Activated CD4-positive, alpha-beta T cell treated with anti-CD3 and anti-CD28 coated beads, Interleukin-2, amount 10 ng/mL, durations not matched to agents 24 days and 14 days (primary cell): ENCODE data around the gene AMOTL2. TPM values are rescaled to one million over a fixed set of nuclear protein-coding genes. Genes with fewer than 3 reads are reported as not detected.

ENCODE experiments used
- DNase-seq: peaks from one replicate; pipeline ENCODE4 v3.0.0; 2022
- H3K27ac Mint-ChIP-seq: one replicate; pipeline ENCODE4 v1.8.0; 2022; ENCODE audit warnings: mild to moderate bottlenecking, mixed read lengths
- H3K27me3 Mint-ChIP-seq: one replicate; pipeline ENCODE4 v1.8.0; 2022; ENCODE audit warnings: mixed read lengths
- H3K36me3 Mint-ChIP-seq: one replicate; pipeline ENCODE4 v1.8.0; 2022; ENCODE audit warnings: low read depth, mild to moderate bottlenecking, mixed read lengths
- H3K4me1 Mint-ChIP-seq: one replicate; pipeline ENCODE4 v1.8.0; 2021; ENCODE audit warnings: mixed read lengths
- H3K4me3 Mint-ChIP-seq: one replicate; pipeline ENCODE4 v1.8.0; 2022; ENCODE audit warnings: mild to moderate bottlenecking, moderate library complexity, mixed read lengths
- H3K9me3 Mint-ChIP-seq: one replicate; pipeline ENCODE4 v1.8.0; 2021; ENCODE audit warnings: mixed read lengths
- intact Hi-C: fragments of 100-400 bp; cut with micrococcal nuclease; formaldehyde crosslinking; loops from one replicate; pipeline ENCODE4 v1.15.1; 2023
- total RNA-seq: library from RNA; stranded (reverse); gene quantifications from 2 replicates; pipeline ENCODE4 v1.2.3, GENCODE V29; 2022

AMOTL2 gene
- total RNA-seq, 1 donor from 2014 or later, result not detected

GRCh38 chr3:134357914-134358811 is 16.1 kb downstream of the AMOTL2 start:
- intact Hi-C loops, result no loop called here
- Mint-ChIP-seq H3K36me3 (no peaks in the 10 kb centered on the region), H3K4me3 (no peak overlapping the region), H3K4me1 (no peaks in the 10 kb centered on the region), H3K27me3 (peaks cover 6% of the 10 kb centered on the region), H3K9me3 (no peaks in the 10 kb centered on the region), H3K27ac (no peak overlapping the region)
- peak; percentile 60 for DNase-seq

DNA sequence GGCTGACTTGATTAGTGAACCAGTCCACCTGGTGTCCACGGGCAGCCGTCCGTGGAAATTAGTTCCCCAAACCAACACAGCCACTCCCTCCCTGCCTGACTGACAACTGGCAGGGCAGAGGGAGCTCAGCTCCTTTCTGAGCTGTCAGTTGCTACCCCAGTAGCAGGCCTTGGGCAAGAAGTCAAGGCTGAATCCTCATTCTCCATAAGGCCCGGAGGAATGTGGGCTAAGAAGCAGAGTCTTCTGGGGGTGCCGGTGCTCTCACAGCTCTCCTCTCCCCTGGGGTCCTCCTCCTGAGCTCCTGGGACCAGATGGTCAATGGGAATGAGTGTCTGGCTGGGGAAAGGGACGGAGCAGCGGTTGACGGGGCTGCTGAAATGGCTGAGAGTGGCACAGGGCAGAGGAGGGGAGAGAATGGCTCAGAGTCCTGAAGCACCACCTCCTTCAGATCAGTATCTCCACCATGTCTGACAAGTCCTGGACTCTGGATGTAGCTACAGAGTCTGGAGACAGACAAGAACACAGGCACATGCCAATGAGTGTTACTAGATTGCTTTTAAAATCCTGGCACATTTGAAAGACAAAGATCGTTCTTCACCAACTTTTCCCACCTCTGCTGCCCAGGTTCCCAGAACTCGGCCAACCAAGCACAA is 16.9 kb downstream of the AMOTL2 start:
- H3K27ac Mint-ChIP-seq, result no peak overlapping the region
- H3K27me3 Mint-ChIP-seq, result peaks cover under 1% of the 10 kb centered on the region
- H3K4me1 Mint-ChIP-seq, result no peaks in the 10 kb centered on the region
- DNase-seq, result no peak
- intact Hi-C loops, result no loop called here
- H3K36me3 Mint-ChIP-seq, result no peaks in the 10 kb centered on the region
- no peaks in the 10 kb centered on the region for H3K9me3 Mint-ChIP-seq
- H3K4me3 Mint-ChIP-seq, result no peak overlapping the region

GRCh38 chr3:134356411-134357040 is 17.7 kb downstream of the AMOTL2 start:
- H3K4me1 Mint-ChIP-seq, result no peaks in the 10 kb centered on the region
- DNase-seq, result no peak
- no peak overlapping the region for H3K27ac Mint-ChIP-seq
- no peaks in the 10 kb centered on the region for H3K27me3 Mint-ChIP-seq
- no peaks in the 10 kb centered on the region for H3K36me3 Mint-ChIP-seq
- no peak overlapping the region for H3K4me3 Mint-ChIP-seq
- no peaks in the 10 kb centered on the region for H3K9me3 Mint-ChIP-seq
- intact Hi-C loops, result no loop called here

GRCh38 chr3:134355416-134355815 is 18.8 kb downstream of the AMOTL2 start:
- no peak for DNase-seq
- no peaks in the 10 kb centered on the region for H3K4me1 Mint-ChIP-seq
- no peak overlapping the region for H3K27ac Mint-ChIP-seq
- no peaks in the 10 kb centered on the region for H3K27me3 Mint-ChIP-seq
- no peak overlapping the region for H3K4me3 Mint-ChIP-seq
- H3K36me3 Mint-ChIP-seq, result no peaks in the 10 kb centered on the region
- intact Hi-C loops, result no loop called here
- H3K9me3 Mint-ChIP-seq, result no peaks in the 10 kb centered on the region

DNA sequence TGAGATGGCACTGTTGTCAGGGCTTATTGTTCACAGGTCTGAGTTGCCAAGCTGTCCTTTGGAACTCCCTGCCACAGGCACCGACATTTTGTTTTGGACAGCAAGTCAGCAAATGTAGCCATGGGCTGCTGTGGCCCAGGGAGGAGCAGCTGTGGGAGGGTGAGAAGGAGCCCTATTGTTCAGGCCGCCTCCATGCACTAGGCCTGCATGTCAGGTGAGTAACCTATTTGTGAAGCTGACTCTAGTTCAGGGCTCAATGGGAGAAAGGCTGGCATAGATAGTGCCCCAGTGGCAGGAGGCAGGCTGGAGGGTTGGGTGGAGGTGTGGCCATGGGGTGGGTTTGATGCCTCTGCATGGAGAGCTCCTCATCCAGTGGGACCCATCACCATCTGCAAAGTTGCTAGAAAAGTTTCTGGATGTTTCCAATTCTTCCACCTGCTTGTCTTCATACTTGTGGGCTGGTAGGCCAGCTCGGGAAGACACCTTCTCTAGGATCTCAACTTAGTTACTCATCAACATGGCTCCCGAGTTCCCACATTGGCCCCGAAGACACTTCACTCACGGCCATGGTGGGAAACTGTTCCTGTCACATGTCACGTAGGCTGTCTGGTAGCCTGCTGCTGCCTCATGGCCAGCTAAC is 19.5 kb downstream of the AMOTL2 start:
- DNase-seq, result no peak
- Mint-ChIP-seq H3K27ac (no peak overlapping the region), H3K9me3 (no peaks in the 10 kb centered on the region), H3K4me3 (no peak overlapping the region), H3K27me3 (no peaks in the 10 kb centered on the region), H3K4me1 (no peaks in the 10 kb centered on the region), H3K36me3 (no peaks in the 10 kb centered on the region)
- intact Hi-C loops, result no loop called here

DNA sequence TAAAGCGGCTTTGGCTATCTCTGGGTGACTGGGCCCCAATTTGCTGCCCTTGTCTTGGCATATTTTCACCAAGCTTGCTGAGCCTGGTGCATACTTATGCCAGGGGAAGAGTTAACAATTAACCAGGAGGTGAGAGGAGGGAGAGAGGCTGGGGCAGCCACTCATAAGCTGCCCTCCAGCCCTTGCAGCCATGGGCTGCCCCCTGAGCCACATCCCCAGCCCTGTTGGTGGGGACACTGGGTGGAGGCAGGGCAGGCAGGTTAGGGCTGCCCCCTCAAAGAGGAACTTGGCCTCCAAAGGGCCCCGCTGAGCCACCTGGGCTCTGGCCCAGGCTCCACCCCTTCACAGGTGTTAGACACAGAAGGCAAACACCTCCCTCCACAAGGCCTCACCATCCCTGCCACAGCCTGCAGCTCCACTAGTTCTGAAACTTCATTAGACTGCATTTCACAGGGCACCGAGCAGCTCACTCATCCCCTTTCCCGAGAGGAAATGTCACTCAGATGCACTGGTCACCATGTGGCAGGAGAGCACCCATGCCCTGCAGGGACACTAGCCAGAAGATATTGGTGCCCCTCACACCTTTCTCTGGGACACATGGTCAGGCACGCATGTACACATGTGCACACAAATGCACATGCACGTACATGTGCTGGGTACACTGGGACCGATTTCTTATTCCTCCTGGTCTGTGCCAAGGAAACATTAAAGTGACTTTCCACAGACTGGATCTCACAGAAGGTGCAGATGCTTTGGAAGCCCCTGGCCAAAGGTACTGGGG is 20.2 kb downstream of the AMOTL2 start:
- Mint-ChIP-seq H3K27me3 (no peaks in the 10 kb centered on the region), H3K4me3 (no peak overlapping the region), H3K4me1 (no peaks in the 10 kb centered on the region), H3K9me3 (no peaks in the 10 kb centered on the region), H3K36me3 (no peaks in the 10 kb centered on the region), H3K27ac (no peak overlapping the region)
- DNase-seq, result no peak
- intact Hi-C loops, result no loop called here

GRCh38 chr3:134353171-134353825 is 20.9 kb downstream of the AMOTL2 start:
- no peaks in the 10 kb centered on the region for H3K4me1 Mint-ChIP-seq
- no peak overlapping the region for H3K27ac Mint-ChIP-seq
- no peaks in the 10 kb centered on the region for H3K27me3 Mint-ChIP-seq
- H3K36me3 Mint-ChIP-seq, result no peaks in the 10 kb centered on the region
- no peak for DNase-seq
- intact Hi-C loops, result no loop called here
- H3K4me3 Mint-ChIP-seq, result no peak overlapping the region
- no peaks in the 10 kb centered on the region for H3K9me3 Mint-ChIP-seq

DNA sequence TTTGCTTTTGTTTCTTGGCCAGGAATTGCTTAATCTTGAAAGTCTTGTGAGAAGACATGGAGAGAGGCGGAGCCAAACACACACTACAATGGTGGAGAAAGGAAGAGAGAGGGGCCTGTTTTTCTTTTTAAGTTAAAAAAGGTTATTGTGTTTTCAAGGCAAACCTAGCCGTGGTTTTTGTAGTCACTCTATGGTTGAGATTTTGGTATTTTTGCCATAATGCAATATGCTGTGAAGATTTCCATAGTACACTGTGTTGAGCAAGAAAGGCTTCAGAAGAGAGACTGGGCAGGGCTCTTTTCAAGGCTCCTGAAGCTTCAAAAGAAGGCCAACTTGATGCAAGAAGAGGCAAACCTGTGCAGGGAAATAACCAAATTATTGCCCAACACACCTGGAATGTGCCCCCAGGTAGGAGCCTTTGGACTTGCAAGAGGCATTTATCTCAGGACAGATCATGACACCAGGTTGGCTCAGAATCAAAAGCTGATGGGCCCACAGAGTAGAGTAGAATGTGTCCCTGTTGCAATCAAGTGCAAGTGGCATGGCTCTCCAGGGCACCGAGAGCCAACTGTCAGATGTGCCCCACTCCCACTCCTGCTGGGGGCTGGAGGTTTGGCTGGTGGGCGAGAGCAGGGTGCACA is 22.1 kb downstream of the AMOTL2 start:
- Mint-ChIP-seq H3K9me3 (no peaks in the 10 kb centered on the region), H3K4me1 (no peaks in the 10 kb centered on the region), H3K27ac (no peak overlapping the region), H3K36me3 (no peaks in the 10 kb centered on the region), H3K27me3 (no peaks in the 10 kb centered on the region), H3K4me3 (no peak overlapping the region)
- DNase-seq, result no peak
- intact Hi-C loops, result no loop called here

- DNase-seq, result no peak
- Mint-ChIP-seq H3K4me1 (no peaks in the 10 kb centered on the region), H3K4me3 (no peak overlapping the region), H3K27ac (no peak overlapping the region), H3K36me3 (no peaks in the 10 kb centered on the region), H3K27me3 (no peaks in the 10 kb centered on the region), H3K9me3 (peaks cover 6% of the 10 kb centered on the region)
- intact Hi-C loops, result no loop called here
Measured at GRCh38 chr3:134351427-134351826, 22.8 kb downstream of the AMOTL2 start.

DNA sequence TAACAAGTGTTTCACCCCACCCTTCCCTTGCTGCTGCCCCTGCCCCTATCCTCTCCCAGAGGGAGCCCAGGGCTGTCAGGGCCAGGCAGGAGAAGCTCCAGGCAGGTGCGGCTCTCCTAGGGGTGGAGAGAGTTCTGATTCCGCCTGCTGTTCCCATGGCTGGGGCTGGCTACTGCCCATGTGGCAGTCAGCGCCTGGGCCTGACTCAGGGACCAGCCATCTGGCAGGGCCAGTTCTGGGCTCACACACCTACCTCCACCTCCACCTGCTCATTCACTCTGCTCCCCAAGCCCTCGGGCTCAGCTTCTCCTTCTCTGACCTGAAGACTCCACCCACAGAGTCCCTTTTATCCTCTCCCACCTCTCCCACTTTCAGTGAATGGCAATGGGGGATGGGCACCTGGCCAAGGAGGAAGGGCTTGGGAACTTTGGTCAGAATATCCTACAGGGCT is 23.4 kb downstream of the AMOTL2 start:
- Mint-ChIP-seq H3K9me3 (peaks cover 7% of the 10 kb centered on the region), H3K27ac (no peak overlapping the region), H3K36me3 (no peaks in the 10 kb centered on the region), H3K27me3 (peaks cover 2% of the 10 kb centered on the region), H3K4me3 (no peak overlapping the region), H3K4me1 (no peaks in the 10 kb centered on the region)
- no peak for DNase-seq
- intact Hi-C loops, result no loop called here

DNA sequence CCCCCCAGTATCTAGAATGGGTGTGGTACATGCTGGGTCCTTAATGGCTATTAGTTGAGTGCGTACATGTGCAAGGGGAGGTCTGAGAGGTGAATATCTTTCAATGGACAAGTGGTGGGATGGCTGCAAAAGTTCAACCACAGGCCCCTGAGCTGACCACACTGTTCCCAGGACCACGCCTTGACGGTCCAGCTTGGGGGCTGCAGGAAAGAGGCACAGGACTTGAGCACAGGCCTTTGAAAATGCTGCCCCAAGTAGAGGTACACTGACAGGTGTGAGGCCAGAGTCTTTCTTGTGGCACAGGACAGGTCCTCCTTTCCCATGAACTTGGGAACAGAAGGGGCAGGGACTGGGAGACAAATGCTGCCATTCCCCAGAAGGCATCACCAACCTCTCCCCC is 24.0 kb downstream of the AMOTL2 start:
- no peaks in the 10 kb centered on the region for H3K4me1 Mint-ChIP-seq
- intact Hi-C loops, result no loop called here
- no peak overlapping the region for H3K4me3 Mint-ChIP-seq
- peaks cover 3% of the 10 kb centered on the region for H3K27me3 Mint-ChIP-seq
- no peaks in the 10 kb centered on the region for H3K36me3 Mint-ChIP-seq
- peaks cover 8% of the 10 kb centered on the region for H3K9me3 Mint-ChIP-seq
- no peak overlapping the region for H3K27ac Mint-ChIP-seq
- no peak for DNase-seq

DNA sequence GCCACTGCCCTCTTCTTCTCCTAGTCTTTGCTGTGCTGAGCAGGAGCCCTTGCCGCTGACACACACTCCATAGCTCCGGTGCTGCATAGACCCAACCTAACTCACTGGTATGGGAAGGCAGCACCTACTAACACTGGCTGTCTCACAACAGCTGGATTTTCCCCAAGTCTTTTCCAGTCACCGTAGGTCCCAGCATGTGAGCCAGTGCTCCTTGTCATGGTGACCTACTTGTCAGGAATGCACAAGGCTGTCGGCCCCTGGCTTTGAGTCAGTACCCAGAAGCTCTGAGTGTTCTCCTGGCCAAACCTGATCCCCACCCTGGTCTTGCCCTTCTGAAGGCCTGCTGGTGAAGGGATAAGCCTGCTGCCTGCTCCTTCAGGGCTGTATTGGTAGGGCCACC is 25.7 kb downstream of the AMOTL2 start:
- Mint-ChIP-seq H3K36me3 (no peaks in the 10 kb centered on the region), H3K9me3 (peaks cover 10% of the 10 kb centered on the region)
- intact Hi-C loops, result no loop called here

More for the DNA sequence above, 25.7 kb downstream of the AMOTL2 start:
- no peak overlapping the region for H3K27ac Mint-ChIP-seq
- peaks cover 8% of the 10 kb centered on the region for H3K27me3 Mint-ChIP-seq
- no peak overlapping the region for H3K4me3 Mint-ChIP-seq
- H3K4me1 Mint-ChIP-seq, result no peaks in the 10 kb centered on the region
- no peak for DNase-seq
